WI38 (cell line): Measurements from ENCODE around the gene COMMD10.
"Not testable (repeated sequence)": the region's sequence is repeated elsewhere in the genome, so short reads cannot be mapped to it uniquely, and the experiment has no call there.

Source experiments
- H3K4me3 ChIP-seq: 2 replicates; pipeline ENCODE4 v1.5.1; 2011; ENCODE audit warnings: low read depth, mild to moderate bottlenecking, control low read depth, low read length
- TF ChIP-seq, protein P1 (sequence below): IDR thresholded peaks from 2 replicates; pipeline ENCODE4 v1.5.1; 2012; ENCODE audit warnings: low read depth, mild to moderate bottlenecking, control low read depth, low read length

Gene COMMD10

DNA sequence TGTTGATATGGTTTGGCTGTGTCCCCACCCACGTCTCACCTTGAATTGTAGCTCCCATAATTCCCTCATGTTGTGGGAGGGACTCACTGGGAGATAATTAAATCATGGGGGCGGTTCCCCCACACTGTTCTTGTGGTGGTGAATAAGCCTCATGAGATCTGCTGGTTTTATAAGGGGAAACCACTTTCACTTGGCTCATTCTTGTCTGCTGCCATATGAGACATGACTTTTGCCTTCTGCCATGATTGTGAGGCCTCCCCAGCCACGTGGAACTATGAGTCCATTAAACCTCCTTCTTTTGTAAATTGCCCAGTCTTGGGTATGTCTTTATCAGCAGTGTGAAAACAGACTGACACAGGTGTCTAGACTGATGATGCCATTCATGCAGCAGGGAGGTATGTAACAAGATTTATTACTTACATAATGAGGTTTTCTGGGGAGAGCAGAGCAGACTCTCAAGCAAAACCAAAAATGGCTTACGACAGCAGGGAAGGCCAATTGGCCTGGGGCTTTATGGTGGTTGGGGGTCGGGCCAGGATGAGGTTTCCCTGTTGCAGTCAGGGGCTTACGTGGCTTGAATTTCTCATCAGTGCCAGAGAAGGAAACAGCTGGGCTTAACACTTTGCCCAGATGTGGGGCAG lies 9.5 kb upstream of the COMMD10 start:
- TF ChIP-seq, protein P1, sequence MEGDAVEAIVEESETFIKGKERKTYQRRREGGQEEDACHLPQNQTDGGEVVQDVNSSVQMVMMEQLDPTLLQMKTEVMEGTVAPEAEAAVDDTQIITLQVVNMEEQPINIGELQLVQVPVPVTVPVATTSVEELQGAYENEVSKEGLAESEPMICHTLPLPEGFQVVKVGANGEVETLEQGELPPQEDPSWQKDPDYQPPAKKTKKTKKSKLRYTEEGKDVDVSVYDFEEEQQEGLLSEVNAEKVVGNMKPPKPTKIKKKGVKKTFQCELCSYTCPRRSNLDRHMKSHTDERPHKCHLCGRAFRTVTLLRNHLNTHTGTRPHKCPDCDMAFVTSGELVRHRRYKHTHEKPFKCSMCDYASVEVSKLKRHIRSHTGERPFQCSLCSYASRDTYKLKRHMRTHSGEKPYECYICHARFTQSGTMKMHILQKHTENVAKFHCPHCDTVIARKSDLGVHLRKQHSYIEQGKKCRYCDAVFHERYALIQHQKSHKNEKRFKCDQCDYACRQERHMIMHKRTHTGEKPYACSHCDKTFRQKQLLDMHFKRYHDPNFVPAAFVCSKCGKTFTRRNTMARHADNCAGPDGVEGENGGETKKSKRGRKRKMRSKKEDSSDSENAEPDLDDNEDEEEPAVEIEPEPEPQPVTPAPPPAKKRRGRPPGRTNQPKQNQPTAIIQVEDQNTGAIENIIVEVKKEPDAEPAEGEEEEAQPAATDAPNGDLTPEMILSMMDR, result no peak
- H3K4me3 ChIP-seq, result no peak overlapping the region

DNA sequence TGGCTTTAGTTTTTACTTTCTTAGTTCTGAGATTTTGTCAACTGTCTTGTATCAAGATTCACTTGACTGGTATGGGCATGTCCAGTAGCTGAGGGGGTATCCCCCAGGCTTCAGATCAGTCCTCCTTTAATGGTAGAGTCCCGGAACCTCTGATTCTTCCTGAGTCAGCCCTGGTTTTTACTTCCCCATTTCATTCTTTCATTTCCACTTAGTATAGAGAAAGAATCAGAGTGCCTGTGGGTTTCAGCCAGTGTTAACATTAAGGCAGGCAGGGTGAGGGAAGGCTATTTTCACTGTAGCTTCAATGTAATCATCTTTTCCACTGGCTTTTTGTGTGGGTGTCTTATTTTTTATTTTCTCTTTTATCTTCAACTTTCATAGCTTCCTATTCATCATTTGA lies 8.3 kb upstream of the COMMD10 start:
- TF ChIP-seq, protein P1, result no peak
- no peak overlapping the region for H3K4me3 ChIP-seq

DNA sequence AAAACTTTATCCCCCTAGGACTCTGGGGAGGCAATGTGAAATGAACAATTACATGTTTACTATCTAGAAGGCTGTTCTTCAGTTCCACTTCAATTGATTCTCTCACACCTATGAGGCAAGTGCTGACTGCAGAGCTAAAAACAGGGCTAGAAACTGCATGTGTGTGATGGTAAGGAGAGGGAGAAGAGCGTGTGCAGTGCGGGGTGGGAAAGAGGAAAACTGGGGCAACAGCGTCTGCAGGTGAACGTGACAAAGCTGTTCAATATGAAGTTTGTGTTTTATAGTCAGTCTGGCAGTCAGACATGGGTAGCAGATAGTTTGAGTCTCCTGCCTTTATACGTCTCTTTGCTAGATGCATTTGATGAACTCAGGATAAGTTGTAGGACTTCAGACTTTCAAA lies 6.6 kb upstream of the COMMD10 start:
- TF ChIP-seq, protein P1, result no peak
- no peak overlapping the region for H3K4me3 ChIP-seq

DNA sequence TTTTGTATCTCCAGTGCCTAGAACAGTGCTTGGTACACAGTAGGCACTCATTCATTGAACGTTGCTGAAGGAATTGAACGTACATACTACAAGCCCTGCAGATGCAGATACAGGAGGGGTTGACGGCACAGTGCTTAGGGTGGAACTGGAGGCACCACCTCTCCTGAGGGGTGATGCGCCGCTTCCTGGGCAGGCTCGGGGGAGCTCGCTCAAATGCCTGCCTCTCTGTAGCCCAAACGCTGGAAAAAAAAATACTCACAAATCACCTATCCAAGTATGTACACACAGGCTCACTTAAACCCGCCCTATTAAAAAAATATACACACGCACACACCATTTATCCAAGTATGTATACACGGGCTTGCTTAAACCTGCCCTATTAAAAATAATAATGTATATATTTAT lies 536 bp upstream of the COMMD10 start:
- TF ChIP-seq, protein P1, result no peak
- peak overlapping the region; percentile 77 for H3K4me3 ChIP-seq

DNA sequence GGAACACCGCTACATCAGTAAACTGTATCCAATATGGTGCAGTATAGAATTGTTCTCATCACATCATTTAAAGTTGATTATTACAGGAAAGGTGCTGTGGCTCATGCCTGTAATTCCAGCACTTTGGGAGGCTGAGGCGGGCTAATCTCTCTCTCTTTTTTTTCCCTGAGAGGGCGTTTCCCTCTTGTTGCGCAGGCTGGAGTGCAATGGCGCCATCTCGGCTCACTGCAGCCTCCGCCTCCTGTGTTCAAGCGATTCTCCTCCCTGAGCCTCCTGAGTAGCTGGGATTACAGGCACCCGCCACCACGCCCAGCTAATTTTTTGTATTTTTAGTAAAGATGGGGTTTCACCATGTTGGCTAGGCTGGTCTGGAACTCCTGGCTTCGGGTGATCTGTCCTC lies 1.5 kb downstream of the COMMD10 start:
- not testable (repeated sequence) for H3K4me3 ChIP-seq

DNA sequence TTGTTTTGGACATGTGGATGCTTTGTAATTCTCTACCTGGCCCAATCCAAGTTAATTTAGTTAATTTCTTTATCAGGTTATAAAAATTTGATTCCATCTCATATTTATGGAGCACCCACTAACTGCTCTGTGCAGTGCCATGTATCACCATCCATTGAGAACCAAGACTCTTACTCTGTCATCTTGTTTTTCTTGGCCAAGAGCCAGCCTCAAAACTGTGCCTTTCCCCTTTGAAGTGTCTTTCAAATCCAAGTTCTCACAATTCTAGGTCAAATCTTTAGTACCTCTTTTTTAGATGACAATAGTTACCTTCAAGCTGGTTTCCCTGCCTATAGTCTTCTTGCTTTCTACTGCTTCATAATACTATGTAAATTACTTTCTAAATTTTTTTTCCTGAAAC lies 3.2 kb downstream of the COMMD10 start:
- H3K4me3 ChIP-seq, result no peak overlapping the region
- TF ChIP-seq, protein P1, result no peak

DNA sequence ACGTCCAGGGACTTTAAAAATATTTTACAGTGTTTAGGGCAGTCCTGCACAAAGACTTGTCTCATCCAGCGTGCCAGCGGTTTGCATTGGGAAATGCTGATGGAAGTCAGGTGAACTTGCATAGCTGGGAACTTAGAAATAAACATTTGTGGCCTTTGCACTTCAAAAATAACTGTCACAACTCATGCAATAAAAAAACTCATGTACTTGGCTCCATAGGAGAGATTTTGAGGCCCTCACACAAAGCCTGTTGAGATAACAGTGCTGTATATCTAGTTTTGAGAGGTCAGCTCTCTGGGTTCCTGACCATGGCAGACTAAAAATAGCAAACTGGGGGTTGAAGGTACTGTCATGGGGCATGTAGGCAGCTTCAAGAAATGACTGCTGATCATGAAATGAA lies 5.5 kb downstream of the COMMD10 start:
- no peak overlapping the region for H3K4me3 ChIP-seq
- TF ChIP-seq, protein P1, result no peak

DNA sequence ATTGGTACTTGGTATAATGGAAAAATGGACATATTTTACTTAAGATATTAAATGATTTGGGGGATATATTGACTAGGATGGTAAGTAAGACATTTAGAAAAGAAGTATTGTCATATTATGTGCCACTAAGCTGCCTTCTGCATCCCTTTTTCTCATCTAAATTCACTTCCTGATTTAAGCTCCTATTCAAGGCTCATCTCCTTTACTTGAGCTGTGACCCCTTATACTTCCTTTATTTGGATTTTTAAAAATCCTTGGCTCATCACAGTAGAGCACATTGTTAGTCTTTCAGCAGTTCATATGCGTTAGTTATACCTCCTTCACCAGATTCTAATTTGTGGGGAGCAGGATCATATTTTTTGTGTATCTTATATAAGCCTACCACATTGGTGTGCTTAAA lies 6.6 kb downstream of the COMMD10 start:
- TF ChIP-seq, protein P1, result no peak
- H3K4me3 ChIP-seq, result no peak overlapping the region
